Measurements from ENCODE around the gene KIF26A. TPM values are rescaled to one million over a fixed set of nuclear protein-coding genes. Genes with fewer than 3 reads are reported as not detected.

Gene KIF26A
- total RNA-seq, 1 donor from 2014 or later: not detected

- H3K27ac Mint-ChIP-seq: no peak overlapping the region
- H3K36me3 Mint-ChIP-seq (ENCODE audit: low read depth): no peaks in the 10 kb centered on the region
- CTCF ChIA-PET: no interaction called here
- H3K4me3 Mint-ChIP-seq: no peak overlapping the region
- POLR2A ChIA-PET: no interaction called here
- no peak for DNase-seq
- H3K27me3 Mint-ChIP-seq: peaks cover 2% of the 10 kb centered on the region
- no peak for TF ChIP-seq CTCF (IDR thresholded peaks at IDR 0.05)
- intact Hi-C loops (cut with micrococcal nuclease): no loop called here
- no peaks in the 10 kb centered on the region for H3K9me3 Mint-ChIP-seq
- H3K4me1 Mint-ChIP-seq: peaks cover 3% of the 10 kb centered on the region
- ATAC-seq (ENCODE audit: low read depth): no peak
Observed at GRCh38 chr14:104099096-104100041, 39.0 kb upstream of the KIF26A start.

GRCh38 chr14:104100171-104101085 is 38.0 kb upstream of the KIF26A start:
- no peaks in the 10 kb centered on the region for H3K36me3 Mint-ChIP-seq (ENCODE audit: low read depth)
- DNase-seq (no peak), ATAC-seq (ENCODE audit: low read depth) (no peak)
- no peak overlapping the region for H3K4me3 Mint-ChIP-seq
- intact Hi-C loops (cut with micrococcal nuclease): no loop called here
- no peak for TF ChIP-seq CTCF (IDR thresholded peaks at IDR 0.05)
- H3K4me1 Mint-ChIP-seq: no peaks in the 10 kb centered on the region
- POLR2A ChIA-PET: no interaction called here
- H3K27ac Mint-ChIP-seq: no peak overlapping the region
- no peaks in the 10 kb centered on the region for H3K9me3 Mint-ChIP-seq
- CTCF ChIA-PET: no interaction called here
- no peaks in the 10 kb centered on the region for H3K27me3 Mint-ChIP-seq

GRCh38 chr14:104101086-104101621 is 37.2 kb upstream of the KIF26A start:
- ATAC-seq (ENCODE audit: low read depth) (no peak), DNase-seq (no peak)
- TF ChIP-seq CTCF (IDR thresholded peaks at IDR 0.05): no peak
- H3K4me1 Mint-ChIP-seq: no peaks in the 10 kb centered on the region
- H3K9me3 Mint-ChIP-seq: no peaks in the 10 kb centered on the region
- H3K36me3 Mint-ChIP-seq (ENCODE audit: low read depth): no peaks in the 10 kb centered on the region
- ChIA-PET CTCF (no interaction called here), POLR2A (no interaction called here)
- H3K4me3 Mint-ChIP-seq: no peak overlapping the region
- no peak overlapping the region for H3K27ac Mint-ChIP-seq
- H3K27me3 Mint-ChIP-seq: no peaks in the 10 kb centered on the region
- intact Hi-C loops (cut with micrococcal nuclease): no loop called here

- DNase-seq: no peak
- Mint-ChIP-seq H3K36me3 (ENCODE audit: low read depth) (no peaks in the 10 kb centered on the region), H3K9me3 (no peaks in the 10 kb centered on the region), H3K27me3 (no peaks in the 10 kb centered on the region), H3K4me1 (no peaks in the 10 kb centered on the region), H3K27ac (no peak overlapping the region), H3K4me3 (no peak overlapping the region)
- POLR2A ChIA-PET: no interaction called here
- ATAC-seq (ENCODE audit: low read depth): no peak
- TF ChIP-seq CTCF (IDR thresholded peaks at IDR 0.05): no peak
- CTCF ChIA-PET: no interaction called here
- intact Hi-C loops (cut with micrococcal nuclease): no loop called here
Observed at GRCh38 chr14:104101651-104102281, 36.6 kb upstream of the KIF26A start.

Measured in activated B cell treated with CpG ODN at 0.5 μM for 24 hours (primary cell).